Loucy (cell line): Measurements from ENCODE around the gene OSBPL8.

ENCODE experiments used
- H2AFZ ChIP-seq: fragments of 200-600 bp; sonication (generic); 2 replicates; pipeline ENCODE4 v1.6.0; 2016; ENCODE audit warnings: antibody characterized with exemption, mild to moderate bottlenecking, low read length, moderate library complexity
- H3F3A ChIP-seq: fragments of 200-600 bp; 2 replicates; pipeline ENCODE4 v1.6.0; 2016; ENCODE audit warnings: antibody characterized with exemption, low read depth, mild to moderate bottlenecking
- H3K27me3 ChIP-seq: fragments of 200-600 bp; sonication (generic); 2 replicates; pipeline ENCODE4 v1.6.1; 2014; ENCODE audit warnings: low read length, mild to moderate bottlenecking; ENCODE audit not compliant: insufficient read depth, poor library complexity, severe bottlenecking
- H3K36me3 ChIP-seq: fragments of 200-600 bp; sonication (generic); 2 replicates; pipeline ENCODE4 v1.6.1; 2016; ENCODE audit warnings: low read length; ENCODE audit not compliant: insufficient read depth
- H3K4me1 ChIP-seq: fragments of 200-600 bp; sonication (generic); 2 replicates; pipeline ENCODE4 v1.5.1; 2014; ENCODE audit warnings: low read length, mild to moderate bottlenecking; ENCODE audit not compliant: insufficient read depth, poor library complexity, severe bottlenecking
- H3K4me2 ChIP-seq: fragments of 200-600 bp; sonication (generic); 2 replicates; pipeline ENCODE4 v1.6.0; 2014; ENCODE audit warnings: antibody characterized with exemption, low read length, low read depth, mild to moderate bottlenecking; ENCODE audit not compliant: poor library complexity, severe bottlenecking
- H3K4me3 ChIP-seq: fragments of 200-600 bp; sonication (generic); 2 replicates; pipeline ENCODE4 v1.5.1; 2014; ENCODE audit warnings: low read length, mild to moderate bottlenecking, mixed read lengths; ENCODE audit not compliant: poor library complexity, severe bottlenecking
- H3K79me2 ChIP-seq: fragments of 200-600 bp; sonication (generic); 2 replicates; pipeline ENCODE4 v1.6.1; 2014; ENCODE audit warnings: low read length; ENCODE audit not compliant: insufficient read depth
- H3K9ac ChIP-seq: fragments of 200-600 bp; sonication (generic); 2 replicates; pipeline ENCODE4 v1.6.0; 2014; ENCODE audit warnings: mild to moderate bottlenecking, low read depth, low read length, moderate library complexity; ENCODE audit not compliant: poor library complexity, severe bottlenecking
- H3K9me2 ChIP-seq: fragments of 200-600 bp; sonication (generic); replicated peaks from 2 replicates; pipeline ENCODE4 v1.6.1; 2016; ENCODE audit warnings: low read depth, low read length, mixed read lengths
- H3K9me3 ChIP-seq: fragments of 200-600 bp; sonication (generic); 2 replicates; pipeline ENCODE4 v1.6.1; 2014; ENCODE audit warnings: mild to moderate bottlenecking, antibody characterized with exemption, low read length, low read depth; ENCODE audit not compliant: insufficient read depth
- H4K20me1 ChIP-seq: fragments of 200-600 bp; sonication (generic); 2 replicates; pipeline ENCODE4 v1.6.0; 2014; ENCODE audit warnings: antibody characterized with exemption, low read length, mild to moderate bottlenecking; ENCODE audit not compliant: insufficient read depth, poor library complexity, severe bottlenecking
- EZH2phosphoT487 ChIP-seq: fragments of 200-600 bp; IDR thresholded peaks from 2 replicates; pipeline ENCODE4 v1.6.1; 2018; ENCODE audit warnings: antibody characterized with exemption, mild to moderate bottlenecking, moderate library complexity, borderline replicate concordance
- TF ChIP-seq, protein P1 (sequence below): fragments of 200-600 bp; sonication (generic); conservative IDR thresholded peaks from 2 replicates; pipeline ENCODE4 v1.5.1; 2014; ENCODE audit warnings: mild to moderate bottlenecking, antibody characterized with exemption, low read length

OSBPL8 gene

DNA sequence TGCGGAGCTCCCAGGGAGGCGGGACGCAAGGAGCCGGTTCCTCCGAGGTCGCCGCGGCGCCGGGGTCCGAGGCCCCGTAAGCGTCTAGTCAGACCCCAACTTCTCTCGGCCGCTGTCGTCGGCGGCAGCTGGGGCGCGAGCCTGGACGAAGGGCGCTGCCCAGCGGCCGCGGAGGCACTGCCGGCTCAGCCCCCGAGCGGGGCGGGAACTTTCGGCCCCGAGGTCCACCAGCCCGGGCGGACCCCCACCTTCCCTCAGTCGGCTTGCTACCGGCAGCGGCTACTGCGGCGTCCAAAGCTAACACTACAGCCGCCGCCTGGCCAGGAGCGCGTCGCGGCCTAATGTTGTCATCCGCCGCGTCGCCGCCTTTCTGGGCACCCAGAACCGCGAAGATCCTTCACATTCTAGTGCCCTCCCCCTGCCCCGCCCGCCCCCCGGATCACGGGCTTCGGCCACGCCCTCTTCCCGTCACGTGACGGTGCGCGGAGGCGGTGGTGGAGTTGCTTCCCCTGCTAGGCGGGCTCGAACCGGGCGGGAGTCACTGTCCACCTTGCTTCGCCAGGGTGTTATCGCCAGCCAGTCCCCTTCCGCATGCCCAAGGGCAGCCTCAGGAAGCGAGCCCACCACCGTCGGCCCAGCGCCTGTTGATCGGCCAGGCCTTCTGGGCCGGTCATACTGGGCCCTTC lies at the start of gene OSBPL8:
OSBPL8 (minus strand) TSS at position 372 of the 686 bp plus-strand sequence. CDS start 72,220 bp downstream, outside the sequence.
- Histone ChIP-seq H3K9me3 (no peaks in the 10 kb centered on the region), H2AFZ (peak within 1 kb of the TSS; percentile 95), H3K79me2 (peaks cover 41% of the 10 kb centered on the region), H4K20me1 (peaks cover 36% of the 10 kb centered on the region), H3K4me3 (peak within 1 kb of the TSS; percentile 98), H3K27me3 (no peaks in the 10 kb centered on the region), H3K9ac (peak within 1 kb of the TSS; percentile 96), H3K36me3 (no peaks in the 10 kb centered on the region), H3K4me2 (peak within 1 kb of the TSS; percentile 88), H3K4me1 (peaks cover 34% of the 10 kb centered on the region), H3F3A (peaks cover 2% of the 10 kb centered on the region), H3K9me2 (no peaks in the 10 kb centered on the region)
- no peak for TF ChIP-seq EZH2phosphoT487
- TF ChIP-seq, protein P1, sequence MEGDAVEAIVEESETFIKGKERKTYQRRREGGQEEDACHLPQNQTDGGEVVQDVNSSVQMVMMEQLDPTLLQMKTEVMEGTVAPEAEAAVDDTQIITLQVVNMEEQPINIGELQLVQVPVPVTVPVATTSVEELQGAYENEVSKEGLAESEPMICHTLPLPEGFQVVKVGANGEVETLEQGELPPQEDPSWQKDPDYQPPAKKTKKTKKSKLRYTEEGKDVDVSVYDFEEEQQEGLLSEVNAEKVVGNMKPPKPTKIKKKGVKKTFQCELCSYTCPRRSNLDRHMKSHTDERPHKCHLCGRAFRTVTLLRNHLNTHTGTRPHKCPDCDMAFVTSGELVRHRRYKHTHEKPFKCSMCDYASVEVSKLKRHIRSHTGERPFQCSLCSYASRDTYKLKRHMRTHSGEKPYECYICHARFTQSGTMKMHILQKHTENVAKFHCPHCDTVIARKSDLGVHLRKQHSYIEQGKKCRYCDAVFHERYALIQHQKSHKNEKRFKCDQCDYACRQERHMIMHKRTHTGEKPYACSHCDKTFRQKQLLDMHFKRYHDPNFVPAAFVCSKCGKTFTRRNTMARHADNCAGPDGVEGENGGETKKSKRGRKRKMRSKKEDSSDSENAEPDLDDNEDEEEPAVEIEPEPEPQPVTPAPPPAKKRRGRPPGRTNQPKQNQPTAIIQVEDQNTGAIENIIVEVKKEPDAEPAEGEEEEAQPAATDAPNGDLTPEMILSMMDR: no peak

DNA sequence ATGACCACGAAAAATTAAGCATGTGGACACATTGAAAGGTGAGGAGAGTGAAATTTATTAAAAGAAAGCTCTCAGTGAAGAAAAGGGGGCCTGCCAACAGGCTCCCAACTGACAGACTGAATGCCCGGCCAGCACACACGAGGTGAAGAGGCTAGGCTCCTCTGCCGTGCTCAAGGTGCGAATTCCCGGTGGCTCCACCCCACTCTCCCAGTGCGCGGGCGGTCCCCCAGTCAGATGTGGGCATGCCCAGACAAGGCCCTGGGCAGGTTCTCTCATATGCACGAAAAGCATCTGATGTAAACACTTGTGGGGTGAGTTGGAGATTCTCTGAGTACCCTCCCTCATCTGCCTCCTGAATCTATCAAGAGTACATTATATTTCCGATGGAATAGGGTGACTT lies 48.5 kb upstream of the OSBPL8 start:
- Histone ChIP-seq H3K4me1 (no peaks in the 10 kb centered on the region), H3K79me2 (no peaks in the 10 kb centered on the region), H3K9me2 (no peaks in the 10 kb centered on the region), H3K27me3 (no peaks in the 10 kb centered on the region), H3K9me3 (no peaks in the 10 kb centered on the region), H3F3A (no peaks in the 10 kb centered on the region), H3K4me3 (no peak overlapping the region), H4K20me1 (no peaks in the 10 kb centered on the region), H3K9ac (no peak overlapping the region), H3K4me2 (no peak overlapping the region), H2AFZ (no peak overlapping the region), H3K36me3 (no peaks in the 10 kb centered on the region)
- TF ChIP-seq, protein P1: no peak
- TF ChIP-seq EZH2phosphoT487: no peak

DNA sequence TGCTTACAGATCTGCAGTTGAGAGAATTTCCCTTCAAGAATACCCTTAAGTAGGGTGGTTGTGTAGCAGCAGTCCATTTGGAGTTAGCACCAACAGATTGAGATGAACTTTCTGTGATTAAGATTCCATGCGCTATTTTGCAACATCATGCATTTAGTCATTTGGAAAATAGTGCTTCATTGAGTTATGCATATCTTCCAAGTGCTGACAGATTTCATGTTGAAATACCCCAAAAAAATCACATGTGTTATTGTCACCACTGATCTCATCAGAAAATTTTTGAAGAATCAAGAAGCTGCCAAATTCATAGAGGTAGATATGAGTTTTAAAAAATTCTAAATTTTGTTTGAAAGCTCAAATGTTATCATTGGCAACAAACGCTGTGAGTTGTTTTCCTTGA lies 35.5 kb upstream of the OSBPL8 start:
- no peak overlapping the region for H3K9ac ChIP-seq
- H3K4me3 ChIP-seq: no peak overlapping the region
- no peaks in the 10 kb centered on the region for H3K4me1 ChIP-seq
- H3K9me2 ChIP-seq: no peaks in the 10 kb centered on the region
- no peaks in the 10 kb centered on the region for H3K36me3 ChIP-seq
- H3K9me3 ChIP-seq: no peaks in the 10 kb centered on the region
- H2AFZ ChIP-seq: no peak overlapping the region
- no peak overlapping the region for H3K4me2 ChIP-seq
- no peaks in the 10 kb centered on the region for H3K27me3 ChIP-seq
- no peaks in the 10 kb centered on the region for H3F3A ChIP-seq
- H4K20me1 ChIP-seq: no peaks in the 10 kb centered on the region
- no peaks in the 10 kb centered on the region for H3K79me2 ChIP-seq
- TF ChIP-seq EZH2phosphoT487: no peak
- TF ChIP-seq, protein P1: no peak
